Effector memory CD8-positive, alpha-beta T cell (primary cell): ENCODE results near the gene CGREF1.
"Not testable (repeated sequence)": the region's sequence is repeated elsewhere in the genome, so short reads cannot be mapped to it uniquely, and the experiment has no call there.

Experiments used
- ATAC-seq: fragments of 150-1000 bp; cut with Tn5 transposase; replicated peaks from 2 replicates; pipeline ENCODE4 v1.10.0; 2021; ENCODE audit warnings: mild to moderate bottlenecking, moderate library complexity
- DNase-seq, 3 experiments: peaks; one replicate each; pipeline ENCODE4 v3.0.0; 2021
- H3K27ac Mint-ChIP-seq, 2 donors: one replicate each; pipeline ENCODE4 v1.8.0; 2022; ENCODE audit warnings: mild to moderate bottlenecking in 2 of 2, mixed read lengths in 2 of 2, moderate library complexity in 2 of 2
- H3K27me3 Mint-ChIP-seq, 2 donors: one replicate each; pipeline ENCODE4 v1.8.0; 2022; ENCODE audit warnings: mixed read lengths in 2 of 2
- H3K36me3 Mint-ChIP-seq: one replicate; pipeline ENCODE4 v1.8.0; 2022; ENCODE audit warnings: mild to moderate bottlenecking, moderate library complexity, mixed read lengths; ENCODE audit not compliant: insufficient read depth
- H3K4me1 Mint-ChIP-seq, 2 donors: one replicate each; pipeline ENCODE4 v1.8.0; 2022; ENCODE audit warnings: low read depth in 2 of 2, mixed read lengths in 2 of 2
- H3K4me3 Mint-ChIP-seq, 2 donors: one replicate each; pipeline ENCODE4 v1.8.0; 2022; ENCODE audit warnings: mild to moderate bottlenecking in 2 of 2, mixed read lengths in 2 of 2, moderate library complexity in 2 of 2
- H3K9me3 Mint-ChIP-seq, 2 donors: one replicate each; pipeline ENCODE4 v1.8.0; 2022; ENCODE audit warnings: mixed read lengths in 2 of 2

Gene CGREF1

GRCh38 chr2:27133195-27133875 lies 14.4 kb upstream of the CGREF1 start:
- no peaks in the 10 kb centered on the region for H3K27me3 Mint-ChIP-seq
- DNase-seq, result no peak
- peak overlapping the region; percentile 80 to 95 for H3K4me3 Mint-ChIP-seq
- peaks cover 18 to 29% of the 10 kb centered on the region in 2 donors for H3K4me1 Mint-ChIP-seq
- ATAC-seq, result no peak
- peaks cover 38% of the 10 kb centered on the region for H3K36me3 Mint-ChIP-seq
- no peaks in the 10 kb centered on the region for H3K9me3 Mint-ChIP-seq
- peak overlapping the region; percentile 91 to 98 for H3K27ac Mint-ChIP-seq

DNA sequence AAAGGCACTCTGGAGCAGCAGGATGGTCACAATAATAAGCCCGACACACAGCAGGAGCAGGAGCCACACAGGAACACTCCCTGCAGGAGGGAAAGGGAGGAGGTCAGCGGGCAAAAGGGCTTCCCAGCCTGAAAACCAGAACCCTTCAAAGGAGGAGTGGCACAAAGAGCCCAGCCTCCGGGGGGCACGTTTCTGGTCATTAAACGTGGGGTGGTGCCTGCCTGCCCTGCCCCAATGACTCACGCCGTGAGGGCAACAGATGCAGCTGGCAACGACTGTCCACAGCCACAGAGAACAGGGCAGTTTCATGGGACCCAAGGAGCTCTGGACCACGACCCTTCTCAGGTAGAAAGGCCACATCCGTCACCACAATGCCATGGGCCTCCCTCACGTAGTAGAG lies 12.5 kb upstream of the CGREF1 start:
- DNase-seq (no peak), ATAC-seq (no peak)
- H3K36me3 Mint-ChIP-seq, result peaks cover 38% of the 10 kb centered on the region
- H3K4me1 Mint-ChIP-seq, result peaks cover 18 to 29% of the 10 kb centered on the region in 2 donors
- H3K27me3 Mint-ChIP-seq, result no peaks in the 10 kb centered on the region
- H3K4me3 Mint-ChIP-seq, result peak overlapping the region; percentile 8 to 10
- H3K27ac Mint-ChIP-seq, result peak overlapping the region in 1 of 2 donors; percentile 91
- no peaks in the 10 kb centered on the region for H3K9me3 Mint-ChIP-seq

DNA sequence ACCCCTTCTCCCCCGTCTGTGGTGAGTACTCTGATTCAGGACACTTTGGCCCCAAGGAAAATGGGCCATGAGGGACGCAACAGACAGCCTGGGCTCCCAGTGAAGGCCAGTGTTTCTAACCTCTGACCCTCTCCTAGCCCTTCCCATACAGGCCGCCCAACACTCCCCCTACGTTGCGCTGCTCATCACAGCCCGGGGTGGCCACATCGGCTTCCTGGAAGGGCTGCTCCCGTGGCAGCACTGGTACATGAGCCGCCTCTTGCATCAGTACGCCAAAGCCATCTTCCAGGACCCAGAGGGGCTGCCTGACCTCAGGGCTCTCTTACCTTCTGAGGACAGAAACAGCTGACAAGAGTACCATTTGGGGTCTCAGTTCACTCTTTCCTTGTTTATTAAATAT lies 11.5 kb upstream of the CGREF1 start:
- no peak overlapping the region for H3K4me3 Mint-ChIP-seq
- DNase-seq, result no peak

GRCh38 chr2:27128668-27129571 lies 10.0 kb upstream of the CGREF1 start:
- no peak for DNase-seq
- Mint-ChIP-seq H3K4me1 (peaks cover 17 to 24% of the 10 kb centered on the region in 2 donors), H3K4me3 (no peak overlapping the region), H3K27ac (no peak overlapping the region), H3K36me3 (peaks cover 15% of the 10 kb centered on the region), H3K9me3 (no peaks in the 10 kb centered on the region), H3K27me3 (no peaks in the 10 kb centered on the region)
- ATAC-seq, result no peak

More for the DNA sequence above, 11.5 kb upstream of the CGREF1 start:
- Mint-ChIP-seq H3K9me3 (no peaks in the 10 kb centered on the region), H3K27me3 (no peaks in the 10 kb centered on the region), H3K27ac (peak overlapping the region in 1 of 2 donors; percentile 75), H3K36me3 (peaks cover 30% of the 10 kb centered on the region), H3K4me1 (peaks cover 18 to 27% of the 10 kb centered on the region in 2 donors)
- ATAC-seq, result no peak

DNA sequence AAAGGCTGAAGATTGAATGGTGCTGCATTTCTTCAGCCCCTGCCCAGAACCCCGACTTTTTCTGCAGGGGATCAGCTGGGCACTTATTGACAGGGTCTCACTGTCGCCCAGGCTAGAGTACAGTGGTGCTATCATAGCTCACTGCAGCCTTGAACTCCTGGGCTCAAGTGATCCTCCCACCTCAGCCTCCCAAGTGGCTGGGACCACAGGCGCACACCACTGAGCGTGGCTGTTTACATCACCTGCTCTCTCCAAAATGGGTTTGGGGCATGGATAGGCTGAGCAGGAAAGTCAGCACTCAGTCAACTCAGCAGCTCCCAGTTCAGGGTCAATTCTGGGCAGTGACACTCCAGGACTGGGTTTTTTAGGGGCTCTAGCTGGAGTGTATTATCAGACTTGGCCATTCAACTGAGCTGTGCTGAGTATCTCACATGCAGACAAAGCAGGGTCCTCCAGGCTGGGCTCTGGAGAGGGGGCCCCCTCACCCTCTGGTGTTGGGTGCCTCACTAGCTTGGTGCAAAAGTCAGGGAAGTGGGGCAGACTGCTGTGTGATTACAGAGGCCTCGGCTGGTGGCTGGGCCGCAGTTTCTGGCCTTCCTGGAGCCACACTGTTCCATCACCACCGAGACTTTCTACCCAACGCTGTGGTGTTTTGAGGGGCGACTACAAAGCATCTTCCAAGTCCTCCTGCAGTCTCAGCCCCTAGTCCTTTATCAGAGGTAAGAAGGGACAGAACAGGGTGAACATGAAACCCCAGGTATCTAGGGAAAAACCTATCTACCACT lies 9.1 kb upstream of the CGREF1 start:
- ATAC-seq, result no peak
- peaks cover 14 to 21% of the 10 kb centered on the region in 2 donors for H3K4me1 Mint-ChIP-seq
- H3K4me3 Mint-ChIP-seq, result no peak overlapping the region
- DNase-seq, result no peak
- peaks cover 8% of the 10 kb centered on the region for H3K36me3 Mint-ChIP-seq
- H3K27ac Mint-ChIP-seq, result no peak overlapping the region
- H3K27me3 Mint-ChIP-seq, result no peaks in the 10 kb centered on the region
- no peaks in the 10 kb centered on the region for H3K9me3 Mint-ChIP-seq

GRCh38 chr2:27126252-27126710 lies 7.4 kb upstream of the CGREF1 start:
- H3K4me3 Mint-ChIP-seq, result no peak overlapping the region
- peaks cover 4% of the 10 kb centered on the region for H3K36me3 Mint-ChIP-seq
- no peaks in the 10 kb centered on the region for H3K9me3 Mint-ChIP-seq
- no peak overlapping the region for H3K27ac Mint-ChIP-seq
- DNase-seq (no peak), ATAC-seq (no peak)
- no peaks in the 10 kb centered on the region for H3K27me3 Mint-ChIP-seq
- peaks cover 15 to 22% of the 10 kb centered on the region in 2 donors for H3K4me1 Mint-ChIP-seq

DNA sequence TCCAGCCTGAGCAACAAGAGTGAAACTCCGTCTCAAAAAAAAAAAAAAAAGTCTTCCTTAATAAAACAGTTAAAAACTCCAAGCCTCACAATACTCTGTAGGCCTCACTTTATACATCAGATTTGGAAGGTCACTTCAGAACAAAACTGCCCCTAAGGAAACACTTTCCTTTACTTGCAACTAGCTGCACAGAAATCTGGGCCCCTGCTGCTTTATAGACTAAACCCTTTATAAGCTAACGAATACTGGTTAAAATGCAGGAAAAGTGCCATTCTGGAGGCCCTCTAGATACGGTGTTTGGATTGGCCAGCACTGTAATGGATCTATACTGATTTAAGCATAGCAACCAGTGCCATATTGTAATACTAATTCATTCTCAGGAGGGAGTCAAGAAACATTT lies 6.2 kb upstream of the CGREF1 start:
- H3K36me3 Mint-ChIP-seq, result peaks cover 4% of the 10 kb centered on the region
- H3K27me3 Mint-ChIP-seq, result peaks cover 2 to 4% of the 10 kb centered on the region in 2 donors
- no peak for DNase-seq
- peak overlapping the region in 1 of 2 donors; percentile 84 for H3K27ac Mint-ChIP-seq
- peak overlapping the region in 1 of 2 donors; percentile 91 for H3K4me3 Mint-ChIP-seq
- H3K4me1 Mint-ChIP-seq, result peaks cover 15% of the 10 kb centered on the region in 2 donors
- ATAC-seq, result no peak
- no peaks in the 10 kb centered on the region for H3K9me3 Mint-ChIP-seq

DNA sequence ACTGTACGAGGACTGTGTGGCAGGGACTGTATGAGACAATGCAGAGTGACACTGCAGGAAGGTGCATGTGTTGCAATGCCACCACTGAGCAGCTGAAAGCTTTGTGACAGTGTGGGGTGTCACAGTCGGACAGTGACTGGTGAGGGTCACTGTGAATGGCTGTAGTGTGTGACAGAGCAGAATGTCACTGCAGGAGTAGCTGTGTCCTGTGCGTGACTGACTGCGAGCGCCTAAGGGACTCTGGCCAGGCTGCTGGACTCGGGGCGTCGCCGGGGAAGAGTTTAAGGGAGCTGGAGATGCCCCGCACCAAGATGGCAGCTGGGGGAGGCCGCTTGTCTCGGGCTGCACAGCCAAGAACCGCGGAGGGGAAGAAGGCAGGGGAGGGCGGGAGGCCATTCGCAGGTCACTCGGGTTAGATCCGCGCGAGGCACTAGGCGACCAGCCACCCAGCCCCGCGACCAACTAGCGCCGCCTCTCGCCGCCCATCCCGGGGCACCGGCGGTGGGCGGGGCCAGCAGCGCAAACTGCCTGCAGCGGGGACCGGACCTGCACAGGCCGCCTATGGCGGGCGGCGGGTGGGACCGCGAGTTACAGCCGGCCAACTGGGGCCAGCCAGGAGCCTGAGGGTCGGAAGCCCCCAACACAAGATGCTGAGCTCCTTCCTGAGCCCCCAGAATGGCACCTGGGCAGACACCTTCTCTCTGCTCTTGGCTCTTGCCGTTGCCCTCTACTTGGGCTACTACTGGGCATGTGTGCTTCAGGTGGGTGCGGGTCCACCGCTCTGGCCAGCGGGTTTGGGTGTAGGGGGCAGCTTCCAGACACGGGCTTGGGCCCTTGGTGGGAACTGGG lies 4.6 kb upstream of the CGREF1 start, which contains the start of gene ABHD1:
ABHD1 (plus strand) TSS at position 514 of the 849 bp plus-strand sequence; CDS start at position 648, 134 bp downstream.
- H3K27me3 Mint-ChIP-seq, result peaks cover 13 to 20% of the 10 kb centered on the region in 2 donors
- DNase-seq (peak; percentile 54 to 58 (median 56)), ATAC-seq (peak; percentile 91)
- H3K4me1 Mint-ChIP-seq, result peaks cover 15 to 19% of the 10 kb centered on the region in 2 donors
- peaks cover 4% of the 10 kb centered on the region for H3K36me3 Mint-ChIP-seq
- peak within 1 kb of the TSS; percentile 84 to 93 for H3K27ac Mint-ChIP-seq
- no peaks in the 10 kb centered on the region for H3K9me3 Mint-ChIP-seq
- H3K4me3 Mint-ChIP-seq, result peak within 1 kb of the TSS; percentile 91 to 97

- H3K27me3 Mint-ChIP-seq, result peaks cover 19 to 27% of the 10 kb centered on the region in 2 donors
- ATAC-seq, result no peak
Measured at GRCh38 chr2:27122791-27123190, 3.9 kb upstream of the CGREF1 start.

GRCh38 chr2:27121906-27122305 lies 3.0 kb upstream of the CGREF1 start:
- ATAC-seq (no peak), DNase-seq (no peak)
- Mint-ChIP-seq H3K27ac (no peak overlapping the region), H3K4me1 (peaks cover 15 to 19% of the 10 kb centered on the region in 2 donors), H3K9me3 (no peaks in the 10 kb centered on the region), H3K36me3 (peaks cover 4% of the 10 kb centered on the region), H3K27me3 (peaks cover 22 to 36% of the 10 kb centered on the region in 2 donors), H3K4me3 (no peak overlapping the region)

More at GRCh38 chr2:27122791-27123190, 3.9 kb upstream of the CGREF1 start:
- Mint-ChIP-seq H3K27ac (peak overlapping the region; percentile 84 to 93), H3K4me3 (peak overlapping the region; percentile 91 to 97), H3K4me1 (peaks cover 15 to 19% of the 10 kb centered on the region in 2 donors), H3K9me3 (no peaks in the 10 kb centered on the region), H3K36me3 (peaks cover 4% of the 10 kb centered on the region)
- no peak for DNase-seq

GRCh38 chr2:27119330-27119670 lies 372 bp upstream of the CGREF1 start:
- H3K9me3 Mint-ChIP-seq, H3K27ac Mint-ChIP-seq, ATAC-seq, DNase-seq, H3K36me3 Mint-ChIP-seq: not testable (repeated sequence)
- H3K4me1 Mint-ChIP-seq, result peaks cover 15 to 19% of the 10 kb centered on the region in 2 donors
- peak overlapping the region in 1 of 2 donors; percentile 61 for H3K4me3 Mint-ChIP-seq
- H3K27me3 Mint-ChIP-seq, result peaks cover 26 to 50% of the 10 kb centered on the region in 2 donors

- no peak for DNase-seq
- Mint-ChIP-seq H3K4me1 (peaks cover 8 to 11% of the 10 kb centered on the region in 2 donors), H3K4me3 (peak overlapping the region; percentile 19 to 20), H3K36me3 (peaks cover 4% of the 10 kb centered on the region), H3K9me3 (no peaks in the 10 kb centered on the region), H3K27me3 (peaks cover 27 to 53% of the 10 kb centered on the region in 2 donors), H3K27ac (no peak overlapping the region)
- no peak for ATAC-seq
Measured at GRCh38 chr2:27117995-27118524, 868 bp downstream of the CGREF1 start.
